ENCODE data around the gene DHX29.

Gene DHX29

DNA sequence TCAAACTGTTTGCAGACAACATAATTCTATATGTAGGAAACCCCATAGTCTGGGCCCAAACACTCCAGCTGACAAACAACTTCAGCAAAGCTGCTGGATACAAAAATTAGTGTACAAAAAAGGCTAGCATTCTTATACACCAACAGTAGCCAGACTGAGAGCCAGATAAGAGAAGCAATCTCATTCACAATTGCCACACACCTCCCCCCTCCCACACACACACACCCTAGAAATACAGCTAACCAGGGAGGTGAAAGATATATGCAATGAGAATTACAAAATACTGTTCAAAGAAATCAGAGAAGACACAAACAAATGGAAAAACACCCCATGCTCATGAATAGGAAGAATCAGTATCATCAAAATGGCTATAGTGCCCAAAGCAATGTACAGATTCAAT lies 9.3 kb upstream of the DHX29 start:
- DNase-seq (ENCODE audit: low spot score), result no peak

DNA sequence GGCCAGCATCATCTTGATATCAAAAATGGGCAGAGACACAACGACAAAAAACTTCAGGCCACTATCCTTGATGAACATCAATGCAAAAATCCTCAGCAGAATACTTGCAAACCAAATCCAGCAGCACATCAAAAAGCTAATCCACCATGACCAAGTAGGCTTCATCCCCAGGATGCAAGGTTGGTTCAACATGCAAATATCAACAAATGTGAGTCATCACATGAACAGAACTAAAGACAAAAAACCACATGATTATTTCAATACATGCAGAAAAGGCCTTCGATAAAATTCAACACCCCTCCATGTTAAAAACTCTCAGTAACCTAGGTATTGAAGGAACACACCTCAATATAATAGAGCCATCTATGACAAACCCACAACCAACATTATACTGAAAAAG lies 8.8 kb upstream of the DHX29 start:
- no peak for DNase-seq (ENCODE audit: low spot score)

DNA sequence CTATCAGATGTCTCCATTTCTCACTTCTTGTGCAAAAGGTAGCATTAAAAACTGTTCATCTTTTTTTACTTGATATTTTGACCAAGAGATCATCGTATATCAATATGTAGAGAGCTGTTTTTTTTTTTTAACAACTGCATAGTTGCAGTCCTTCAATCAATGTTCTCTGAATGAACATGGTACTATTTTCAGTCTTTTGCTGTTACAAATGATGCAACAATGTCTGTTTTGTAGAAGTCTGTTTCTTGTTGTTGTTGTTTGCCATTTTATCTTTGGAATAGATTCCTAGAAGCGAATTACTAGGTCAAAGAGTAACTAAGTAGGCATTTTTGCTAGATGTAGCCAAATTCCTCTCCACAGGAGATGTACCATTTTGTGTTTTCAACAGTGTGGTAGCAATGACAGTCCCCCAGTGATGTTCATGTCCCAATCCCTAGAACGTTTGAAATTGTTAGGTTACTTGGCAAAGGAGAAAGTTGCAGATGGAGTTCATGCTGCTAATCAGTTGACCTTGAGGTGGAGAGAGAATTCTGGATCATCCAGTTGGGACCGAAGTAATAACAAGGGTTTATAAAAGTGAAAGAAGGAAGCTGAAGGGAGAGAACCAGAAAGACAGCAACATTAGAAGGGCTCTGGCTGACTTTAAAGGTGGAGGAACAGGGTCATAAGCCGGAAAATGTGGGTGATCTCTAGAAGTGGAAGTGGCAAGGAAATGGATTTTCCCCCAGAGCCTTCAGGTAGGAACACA lies 6.5 kb upstream of the DHX29 start:
- DNase-seq (ENCODE audit: low spot score), result no peak

DNA sequence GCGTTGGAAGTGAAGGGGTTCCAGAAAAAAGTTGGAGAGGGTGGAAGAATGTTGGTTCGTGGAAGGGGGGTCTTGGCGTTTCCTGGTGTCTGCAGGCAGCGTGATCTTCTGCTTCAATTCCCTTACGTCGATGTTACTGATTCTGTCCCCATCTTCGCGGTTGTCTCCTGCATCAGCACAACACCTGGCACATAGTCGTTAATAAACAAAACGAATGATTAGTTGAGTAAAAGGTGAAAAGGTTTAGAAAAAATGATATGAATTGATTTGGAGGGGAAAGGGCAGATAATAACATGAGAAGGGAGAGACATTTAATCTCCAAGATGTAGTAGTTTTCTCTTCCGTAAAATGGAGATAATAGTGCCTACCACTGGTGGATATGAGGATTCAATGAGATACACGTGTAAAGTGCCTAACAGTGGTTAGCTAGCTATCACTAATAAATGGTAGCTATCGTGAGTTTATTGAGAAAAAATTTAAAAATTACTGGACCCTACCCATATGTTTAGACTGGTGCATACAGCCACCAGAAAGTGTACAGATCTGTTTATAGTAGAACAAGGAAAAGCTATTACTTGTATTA lies 851 bp upstream of the DHX29 start:
- peak; percentile 27 for DNase-seq (ENCODE audit: low spot score)

DNA sequence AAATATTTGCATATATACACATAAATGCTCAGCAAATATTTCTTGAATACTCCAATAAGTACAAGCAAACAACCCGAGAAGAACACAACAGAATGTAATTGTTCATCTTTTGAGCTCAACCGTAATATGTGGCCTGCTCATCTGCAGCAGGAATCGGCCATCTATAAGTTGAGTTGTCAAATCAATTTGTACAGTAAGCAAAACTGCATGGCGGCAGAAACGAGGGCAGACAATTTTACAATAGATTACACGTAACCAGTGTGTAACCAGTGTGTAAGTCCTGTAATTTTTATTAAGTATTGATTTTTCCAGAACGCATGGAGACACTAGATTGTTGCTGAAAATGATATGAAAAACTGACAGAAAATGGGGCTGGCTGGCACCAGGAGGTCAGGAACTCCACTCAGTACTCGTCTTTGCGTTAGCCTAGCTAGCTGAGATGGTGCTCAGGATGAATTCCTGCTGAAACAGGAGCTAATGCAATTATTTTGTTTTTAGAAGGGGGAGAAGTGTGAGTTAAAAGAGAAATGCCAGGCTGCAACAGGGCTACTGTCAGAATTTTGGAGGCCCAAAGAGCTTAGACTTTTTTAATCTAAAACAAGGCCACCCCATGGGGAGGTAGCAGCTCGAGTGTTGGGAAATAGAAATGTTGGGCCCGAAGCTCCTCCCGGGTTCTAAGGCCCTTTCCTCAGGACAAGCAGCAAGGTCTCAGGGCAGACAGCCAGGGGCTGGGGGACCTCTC lies 682 bp downstream of the DHX29 start:
- DNase-seq (ENCODE audit: low spot score), result peak; percentile 11

DNA sequence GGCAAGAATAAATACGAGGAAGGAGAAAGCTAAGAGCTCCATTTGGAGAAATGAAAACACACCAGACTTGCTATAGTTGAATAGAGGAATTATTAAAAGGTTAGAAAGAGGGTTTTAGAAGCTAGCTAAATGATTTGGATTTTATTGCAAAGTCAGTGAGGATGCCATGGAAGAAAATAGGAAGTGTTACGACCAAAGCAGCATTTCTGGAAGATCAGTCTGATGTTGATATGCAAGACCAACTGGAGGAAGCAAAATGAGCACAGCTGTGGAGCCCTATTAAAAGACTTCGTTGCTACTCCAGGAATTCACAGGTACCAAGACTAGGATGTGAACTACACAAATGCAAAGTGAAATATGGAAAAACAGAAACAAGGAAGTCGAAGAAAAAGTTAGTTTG lies 2.1 kb downstream of the DHX29 start:
- no peak for DNase-seq (ENCODE audit: low spot score)

GRCh38 chr5:55304584-55304983 lies 2.9 kb downstream of the DHX29 start:
- no peak for DNase-seq (ENCODE audit: low spot score)

GRCh38 chr5:55303238-55303690 lies 4.2 kb downstream of the DHX29 start:
- DNase-seq (ENCODE audit: low spot score), result no peak

- no peak for DNase-seq (ENCODE audit: low spot score)
Measured at GRCh38 chr5:55300890-55301289, 6.6 kb downstream of the DHX29 start.

GRCh38 chr5:55294935-55295334 lies 12.6 kb downstream of the DHX29 start:
- DNase-seq (ENCODE audit: low spot score), result no peak

GRCh38 chr5:55290991-55291390 lies 16.5 kb downstream of the DHX29 start:
- no peak for DNase-seq (ENCODE audit: low spot score)

DNA sequence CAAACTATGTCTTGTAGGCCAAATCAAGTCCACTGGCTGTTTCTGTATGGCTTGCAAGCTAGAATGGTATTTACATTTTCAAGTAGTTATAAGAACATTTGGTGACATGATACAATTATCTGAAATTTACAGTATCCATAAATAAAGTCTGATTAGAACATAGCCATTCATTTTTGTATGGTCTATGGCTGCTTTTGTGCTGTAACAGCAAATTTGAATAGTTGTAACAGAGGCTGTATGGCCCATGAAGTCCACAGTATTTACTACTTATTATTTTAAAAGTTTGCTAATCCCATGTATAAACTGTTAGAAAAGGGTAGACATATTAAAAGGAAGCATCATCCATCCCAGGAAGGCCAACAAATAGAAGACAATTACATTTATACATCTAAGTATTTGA lies 17.7 kb downstream of the DHX29 start:
- DNase-seq (ENCODE audit: low spot score), result no peak

DNA sequence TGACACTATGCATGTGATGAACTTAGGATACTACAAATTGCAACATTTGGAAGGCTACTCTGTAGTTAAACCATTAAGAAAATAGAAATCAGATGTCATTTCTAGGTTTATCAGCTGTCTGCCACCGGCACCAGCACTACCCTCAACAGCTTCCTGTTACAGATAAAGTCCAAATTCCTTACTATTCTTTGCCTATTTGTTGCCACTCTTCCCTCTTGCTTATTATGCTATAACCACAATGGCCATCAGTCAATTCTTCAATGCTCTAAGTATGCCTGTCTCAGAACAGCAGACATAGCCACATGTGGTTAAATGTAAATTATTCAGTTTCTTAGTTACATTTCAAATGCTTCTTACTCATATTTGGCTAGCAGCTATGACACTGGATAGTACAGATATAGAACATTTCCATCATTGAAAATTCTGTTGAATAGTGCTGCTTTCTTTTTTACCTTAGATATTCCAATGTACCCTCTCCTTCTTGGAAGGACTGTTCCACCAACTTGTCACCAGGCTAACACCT lies 21.0 kb downstream of the DHX29 start:
- no peak for DNase-seq (ENCODE audit: low spot score)

DNA sequence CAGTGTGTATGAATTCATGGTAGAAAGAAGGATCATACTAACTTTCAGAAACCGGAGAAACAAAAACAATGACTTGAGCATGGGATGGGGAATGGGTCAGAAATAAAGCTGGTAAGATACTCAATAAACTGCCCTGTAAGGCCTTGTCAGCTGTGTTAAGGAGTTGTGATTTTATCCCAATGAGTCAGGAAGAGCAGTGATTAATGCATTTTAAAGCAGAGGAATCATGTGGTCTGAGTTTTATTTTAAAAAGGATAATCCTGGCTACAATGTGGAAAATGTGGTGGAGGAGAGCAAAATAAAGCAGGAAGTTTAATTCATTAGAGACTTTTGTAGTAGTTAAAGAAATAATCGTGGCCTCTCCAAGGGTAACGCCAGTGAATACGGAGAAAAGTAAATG lies 28.7 kb downstream of the DHX29 start:
- DNase-seq (ENCODE audit: low spot score), result no peak

GRCh38 chr5:55276771-55277170 lies 30.7 kb downstream of the DHX29 start:
- DNase-seq (ENCODE audit: low spot score), result no peak

- no peak for DNase-seq (ENCODE audit: low spot score)
Measured at GRCh38 chr5:55258339-55258738, 49.2 kb downstream of the DHX29 start.

GRCh38 chr5:55254802-55255201 lies 52.7 kb downstream of the DHX29 start:
- no peak for DNase-seq (ENCODE audit: low spot score)

GRCh38 chr5:55250064-55250463 lies 57.4 kb downstream of the DHX29 start:
- no peak for DNase-seq (ENCODE audit: low spot score)

- no peak for DNase-seq (ENCODE audit: low spot score)
Measured at GRCh38 chr5:55241746-55242145, 65.7 kb downstream of the DHX29 start.

- no peak for DNase-seq (ENCODE audit: low spot score)
Measured at GRCh38 chr5:55236800-55237199, 70.7 kb downstream of the DHX29 start.

- DNase-seq (ENCODE audit: low spot score), result peak; percentile 70
Measured at GRCh38 chr5:55234121-55234700, 73.3 kb downstream of the DHX29 start.

All from LoVo (cell line).